Breast epithelium (tissue), 4 donors: ENCODE measurements around the gene BCAS3. TPM values are rescaled to one million over a fixed set of nuclear protein-coding genes. Genes with fewer than 3 reads are reported as not detected.

Experiments used
- DNase-seq, 2 donors: peaks; one replicate each; pipeline ENCODE4 v3.0.0-alpha.2; 2019; ENCODE audit warnings: low spot score in 2 of 2
- H3K27ac ChIP-seq, 2 donors: fragments of 200-600 bp; sonication (generic) in 1 of 2; one replicate each; pipeline ENCODE4 v1.5.1; 2016 to 2019; ENCODE audit warnings: mild to moderate bottlenecking in 1 of 2
- H3K27me3 ChIP-seq, 2 donors: fragments of 200-600 bp; sonication (generic) in 1 of 2; one replicate each; pipeline versions ENCODE4 v1.5.1 to v1.6.0; 2017 to 2019; ENCODE audit warnings: control low read depth in 1 of 2, mild to moderate bottlenecking in 1 of 2
- H3K36me3 ChIP-seq: fragments of 200-600 bp; one replicate; pipeline ENCODE4 v1.5.1; 2019
- H3K4me1 ChIP-seq, 2 donors: fragments of 200-600 bp; sonication (generic); one replicate each; pipeline ENCODE4 v1.5.1; 2016 to 2019; ENCODE audit warnings: control low read depth in 1 of 2
- H3K4me3 ChIP-seq, 3 donors: fragments of 200-600 bp; sonication (generic); 1 replicate in 2 of 3; 2 replicates in 1 of 3; pipeline ENCODE4 v1.5.1; 2016 to 2019; ENCODE audit warnings: mild to moderate bottlenecking in 3 of 3, moderate library complexity in 2 of 3
- H3K9me3 ChIP-seq, 2 donors: fragments of 200-600 bp; sonication (generic) in 1 of 2; one replicate each; pipeline ENCODE4 v1.5.1; 2016 to 2019; ENCODE audit warnings: control low read depth in 1 of 2
- CTCF ChIP-seq, 3 donors: fragments of 450-650 bp; IDR thresholded peaks; one replicate each; pipeline ENCODE4 v1.5.1; 2016 to 2017; ENCODE audit warnings: antibody characterized with exemption in 3 of 3, mild to moderate bottlenecking in 3 of 3, moderate library complexity in 3 of 3
- POLR2A ChIP-seq: fragments of 450-650 bp; IDR thresholded peaks from one replicate; pipeline ENCODE4 v1.6.1; 2016; ENCODE audit warnings: antibody characterized with exemption, mild to moderate bottlenecking, moderate library complexity
- POLR2AphosphoS5 ChIP-seq, 3 donors: sonication (generic); formaldehyde crosslinking; IDR thresholded peaks; one replicate each; pipeline ENCODE4 v1.6.1; 2017; ENCODE audit warnings: antibody characterized with exemption in 3 of 3
- intact Hi-C: fragments of 100-400 bp; cut with DNase I; formaldehyde crosslinking; loops from one replicate; pipeline ENCODE4 v1.15.1; 2023; ENCODE audit warnings: low total_unique reads
- total RNA-seq, 3 donors: library from RNA; depleted of rRNA; stranded (reverse); fragments of >200 nt; gene quantifications; one replicate each; pipeline ENCODE4 v1.1.0, GENCODE V29; 2016

Gene BCAS3
- total RNA-seq, 3 donors from 2014 or later = 30.8 to 47.9 (median 31.2) TPM

- Histone ChIP-seq H3K27ac (no peak overlapping the region), H3K36me3 (no peaks in the 10 kb centered on the region), H3K9me3 (no peaks in the 10 kb centered on the region), H3K27me3 (no peaks in the 10 kb centered on the region), H3K4me1 (no peaks in the 10 kb centered on the region), H3K4me3 (no peak overlapping the region)
- intact Hi-C loops = no loop called here
- DNase-seq = no peak
- TF ChIP-seq POLR2A (no peak), POLR2AphosphoS5 (IDR thresholded peaks at IDR 0.05) (no peak), CTCF (IDR thresholded peaks at IDR 0.05) (no peak)
Measured at GRCh38 chr17:61230461-61230860, 552.8 kb downstream of the BCAS3 start.

- no peaks in the 10 kb centered on the region for H3K27me3 ChIP-seq
- no peak for TF ChIP-seq POLR2AphosphoS5 (IDR thresholded peaks at IDR 0.05)
- no peak for TF ChIP-seq POLR2A
- no peak for TF ChIP-seq CTCF (IDR thresholded peaks at IDR 0.05)
Measured at GRCh38 chr17:61230972-61231820, 553.5 kb downstream of the BCAS3 start.

GRCh38 chr17:61232871-61233270 lies 555.2 kb downstream of the BCAS3 start:
- Histone ChIP-seq H3K27me3 (no peaks in the 10 kb centered on the region), H3K4me1 (no peaks in the 10 kb centered on the region), H3K36me3 (no peaks in the 10 kb centered on the region), H3K9me3 (no peaks in the 10 kb centered on the region), H3K4me3 (no peak overlapping the region), H3K27ac (no peak overlapping the region)
- DNase-seq = no peak
- TF ChIP-seq POLR2A (no peak), POLR2AphosphoS5 (IDR thresholded peaks at IDR 0.05) (no peak), CTCF (IDR thresholded peaks at IDR 0.05) (no peak)
- intact Hi-C loops = no loop called here

More at GRCh38 chr17:61230972-61231820, 553.5 kb downstream of the BCAS3 start:
- Histone ChIP-seq H3K36me3 (no peaks in the 10 kb centered on the region), H3K27ac (no peak overlapping the region), H3K4me1 (no peaks in the 10 kb centered on the region), H3K9me3 (no peaks in the 10 kb centered on the region), H3K4me3 (no peak overlapping the region)
- intact Hi-C loops = no loop called here
- no peak for DNase-seq

GRCh38 chr17:61233991-61234750 lies 556.5 kb downstream of the BCAS3 start:
- Histone ChIP-seq H3K9me3 (no peaks in the 10 kb centered on the region), H3K4me3 (no peak overlapping the region), H3K27ac (no peak overlapping the region), H3K27me3 (no peaks in the 10 kb centered on the region), H3K36me3 (no peaks in the 10 kb centered on the region), H3K4me1 (no peaks in the 10 kb centered on the region)
- TF ChIP-seq CTCF (IDR thresholded peaks at IDR 0.05) (no peak), POLR2A (no peak), POLR2AphosphoS5 (IDR thresholded peaks at IDR 0.05) (no peak)
- DNase-seq = no peak
- intact Hi-C loops = no loop called here
